ENCODE measurements around the gene SIK3.
"Not testable (repeated sequence)": the region's sequence is repeated elsewhere in the genome, so short reads cannot be mapped to it uniquely, and the experiment has no call there.

Gene SIK3

GRCh38 chr11:117050121-117050520 is 48.1 kb downstream of the SIK3 start:
- DNase-seq (ENCODE audit: low read depth in 2 of 2, low spot score in 1 of 2), result not testable (repeated sequence)

GRCh38 chr11:117046627-117047026 is 51.6 kb downstream of the SIK3 start:
- not testable (repeated sequence) for DNase-seq (ENCODE audit: low read depth in 2 of 2, low spot score in 1 of 2)

GRCh38 chr11:117045956-117046355 is 52.3 kb downstream of the SIK3 start:
- DNase-seq (ENCODE audit: low read depth in 2 of 2, low spot score in 1 of 2), result no peak

GRCh38 chr11:117045196-117045595 is 53.0 kb downstream of the SIK3 start:
- no peak for DNase-seq (ENCODE audit: low read depth in 2 of 2, low spot score in 1 of 2)

- DNase-seq (ENCODE audit: low read depth in 2 of 2, low spot score in 1 of 2), result no peak
Observed at GRCh38 chr11:117044287-117045035, 53.8 kb downstream of the SIK3 start.

- DNase-seq (ENCODE audit: low read depth in 2 of 2, low spot score in 1 of 2), result no peak
Observed at GRCh38 chr11:117042689-117043088, 55.5 kb downstream of the SIK3 start.

- no peak for DNase-seq (ENCODE audit: low read depth in 2 of 2, low spot score in 1 of 2)
Observed at GRCh38 chr11:117039900-117040299, 58.3 kb downstream of the SIK3 start.

GRCh38 chr11:117039270-117039669 is 59.0 kb downstream of the SIK3 start:
- no peak for DNase-seq (ENCODE audit: low read depth in 2 of 2, low spot score in 1 of 2)

GRCh38 chr11:117037975-117038350 is 60.3 kb downstream of the SIK3 start:
- DNase-seq (ENCODE audit: low read depth in 2 of 2, low spot score in 1 of 2), result no peak

- DNase-seq (ENCODE audit: low read depth in 2 of 2, low spot score in 1 of 2), result no peak
Observed at GRCh38 chr11:117037279-117037974, 60.8 kb downstream of the SIK3 start.

- DNase-seq (ENCODE audit: low read depth in 2 of 2, low spot score in 1 of 2), result no peak
Observed at GRCh38 chr11:117034901-117035300, 63.3 kb downstream of the SIK3 start.

GRCh38 chr11:117026593-117027330 is 71.5 kb downstream of the SIK3 start:
- DNase-seq (ENCODE audit: low read depth in 2 of 2, low spot score in 1 of 2), result no peak

GRCh38 chr11:117023707-117024106 is 74.5 kb downstream of the SIK3 start:
- DNase-seq (ENCODE audit: low read depth in 2 of 2, low spot score in 1 of 2), result not testable (repeated sequence)

GRCh38 chr11:117023178-117023577 is 75.0 kb downstream of the SIK3 start:
- no peak for DNase-seq (ENCODE audit: low read depth in 2 of 2, low spot score in 1 of 2)

GRCh38 chr11:117022526-117022925 is 75.7 kb downstream of the SIK3 start:
- DNase-seq (ENCODE audit: low read depth in 2 of 2, low spot score in 1 of 2), result no peak

- DNase-seq (ENCODE audit: low read depth in 2 of 2, low spot score in 1 of 2), result no peak
Observed at GRCh38 chr11:117020869-117021564, 77.2 kb downstream of the SIK3 start.

GRCh38 chr11:117020287-117020686 is 77.9 kb downstream of the SIK3 start:
- DNase-seq (ENCODE audit: low read depth in 2 of 2, low spot score in 1 of 2), result no peak

- DNase-seq (ENCODE audit: low read depth in 2 of 2, low spot score in 1 of 2), result no peak
Observed at GRCh38 chr11:117019871-117020270, 78.4 kb downstream of the SIK3 start.

GRCh38 chr11:117017456-117017855 is 80.8 kb downstream of the SIK3 start:
- no peak for DNase-seq (ENCODE audit: low read depth in 2 of 2, low spot score in 1 of 2)

- no peak for DNase-seq (ENCODE audit: low read depth in 2 of 2, low spot score in 1 of 2)
Observed at GRCh38 chr11:117016747-117017146, 81.5 kb downstream of the SIK3 start.

- no peak for DNase-seq (ENCODE audit: low read depth in 2 of 2, low spot score in 1 of 2)
Observed at GRCh38 chr11:117016246-117016645, 82.0 kb downstream of the SIK3 start.
